Activated CD4-positive, alpha-beta T cell treated with anti-CD3 and anti-CD28 coated beads for 1 hour (primary cell): Measurements from ENCODE around the gene GLYR1.
"Not testable (repeated sequence)": the region's sequence is repeated elsewhere in the genome, so short reads cannot be mapped to it uniquely, and the experiment has no call there.

Experiments used
- DNase-seq: peaks from one replicate; pipeline ENCODE4 v3.0.0-alpha.2; 2020

Gene GLYR1

GRCh38 chr16:4846901-4847773, at the start of gene GLYR1, which contains the start of gene UBN1:
Gene GLYR1 (minus strand): TSS chr16:4847288. CDS start chr16:4847265, 23 bp downstream.
Gene UBN1 (plus strand): TSS chr16:4847481. CDS start chr16:4852918, 5,437 bp downstream.
- DNase-seq = peak; percentile 100

GRCh38 chr16:4896761-4897160, 49.7 kb upstream of the GLYR1 start:
- DNase-seq = not testable (repeated sequence)

GRCh38 chr16:4895366-4895765, 48.3 kb upstream of the GLYR1 start:
- DNase-seq = no peak

GRCh38 chr16:4894276-4895150, 47.4 kb upstream of the GLYR1 start:
- DNase-seq = no peak

- no peak for DNase-seq
These were observed 46.2 kb upstream of the GLYR1 start for GRCh38 chr16:4893103-4893862.

GRCh38 chr16:4892361-4893102, 45.4 kb upstream of the GLYR1 start:
- DNase-seq = no peak

- no peak for DNase-seq
These were observed 44.8 kb upstream of the GLYR1 start for GRCh38 chr16:4891886-4892216.

GRCh38 chr16:4891097-4891885, 44.2 kb upstream of the GLYR1 start:
- no peak for DNase-seq

GRCh38 chr16:4890686-4891085, 43.6 kb upstream of the GLYR1 start:
- DNase-seq = no peak

GRCh38 chr16:4890026-4890425, 42.9 kb upstream of the GLYR1 start:
- DNase-seq = no peak

- no peak for DNase-seq
These were observed 41.5 kb upstream of the GLYR1 start for GRCh38 chr16:4888428-4889135.

GRCh38 chr16:4886151-4886550, 39.1 kb upstream of the GLYR1 start:
- no peak for DNase-seq

GRCh38 chr16:4884972-4885874, 38.1 kb upstream of the GLYR1 start:
- DNase-seq = no peak

- DNase-seq = no peak
These were observed 37.1 kb upstream of the GLYR1 start for GRCh38 chr16:4884209-4884608.

GRCh38 chr16:4883501-4883900, 36.4 kb upstream of the GLYR1 start:
- DNase-seq = no peak

GRCh38 chr16:4882633-4883285, 35.7 kb upstream of the GLYR1 start:
- no peak for DNase-seq

GRCh38 chr16:4882000-4882632, 35.0 kb upstream of the GLYR1 start:
- DNase-seq = no peak

- DNase-seq = no peak
These were observed 33.0 kb upstream of the GLYR1 start for GRCh38 chr16:4880006-4880580.
